ENCODE results near the gene CANX. TPM values are rescaled to one million over a fixed set of nuclear protein-coding genes. Genes with fewer than 3 reads are reported as not detected.
A peak's percentile ranks its signal among the peaks of the same experiment; 100 is the strongest.

The CANX gene
- total RNA-seq, 1 donor from 2014 or later, result 403 TPM

DNA sequence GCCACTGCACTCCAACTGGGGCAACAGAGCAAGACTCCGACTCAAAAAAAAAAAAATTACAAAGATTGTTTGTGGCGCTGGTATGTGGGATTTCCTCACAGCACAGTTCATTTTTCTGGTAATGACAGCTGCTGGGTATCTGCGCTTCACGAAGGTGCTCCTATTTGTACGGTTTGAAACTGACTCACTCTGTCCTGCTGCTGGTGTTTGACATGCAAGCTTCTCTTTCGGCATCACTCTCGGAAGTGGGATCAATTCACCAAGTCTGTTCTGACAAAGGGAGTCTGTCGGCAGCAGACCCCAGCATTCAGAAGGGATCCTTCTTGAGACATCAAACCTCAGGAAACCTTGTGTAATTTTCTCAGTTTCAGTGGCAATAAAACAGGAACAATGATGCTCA, 60.2 kb downstream of the CANX start:
- DNase-seq (ENCODE audit: low spot score), result no peak
- Histone ChIP-seq H3K79me2 (ENCODE audit: low read depth) (peaks cover 97% of the 10 kb centered on the region), H4K20me1 (ENCODE audit: low read depth) (peaks cover 97% of the 10 kb centered on the region)

DNA sequence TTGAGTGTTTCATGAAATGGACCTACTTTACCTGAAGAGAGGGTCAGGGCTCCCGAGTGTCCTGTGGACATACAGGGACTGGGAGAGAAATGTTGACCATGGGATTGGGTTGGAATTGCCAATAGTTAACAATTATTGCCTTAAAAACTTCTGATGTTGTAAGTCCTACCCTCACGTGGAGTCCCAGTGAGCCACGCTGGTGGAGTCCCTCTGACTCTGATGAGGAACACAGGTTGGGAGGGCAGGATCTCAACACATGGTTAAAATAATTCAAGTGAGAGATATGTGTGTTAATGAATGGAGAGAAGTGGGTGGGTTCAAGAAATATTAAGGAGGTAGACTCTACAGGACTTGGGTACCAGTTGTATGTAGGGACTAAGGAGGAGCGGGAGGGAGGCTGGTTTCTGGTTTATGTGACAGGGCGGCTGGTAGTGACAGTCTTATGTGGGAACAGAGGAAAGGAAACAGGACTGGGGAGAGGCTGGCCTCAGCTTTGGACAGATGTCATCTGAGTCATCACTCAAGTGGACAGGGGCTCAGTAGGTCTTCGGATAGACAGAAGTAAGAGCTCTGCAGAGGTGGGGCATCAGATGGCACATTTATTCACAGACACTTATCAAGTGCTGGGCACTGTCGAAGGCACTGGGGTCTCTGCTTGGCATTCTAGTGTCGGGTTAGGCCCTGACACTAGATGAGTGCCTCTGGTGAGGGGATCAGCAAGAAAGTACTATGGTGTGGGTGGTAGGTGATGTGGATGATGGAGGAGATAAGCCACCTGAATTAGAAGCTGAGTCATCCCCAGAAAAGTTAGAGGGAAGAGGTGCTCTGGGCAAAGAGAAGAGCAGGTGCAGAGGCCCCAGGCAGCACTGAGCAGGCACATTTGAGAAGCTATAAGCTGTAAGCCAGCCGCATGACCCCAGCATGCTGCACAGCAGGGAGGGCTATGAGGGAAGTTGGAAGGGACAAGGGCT, 61.1 kb downstream of the CANX start:
- H3K4me1 Mint-ChIP-seq, result peaks cover 43% of the 10 kb centered on the region
- Histone ChIP-seq H3K27me3 (no peaks in the 10 kb centered on the region), H3K36me3 (no peaks in the 10 kb centered on the region), H2AFZ (replicated peaks) (no peak overlapping the region), H3K9ac (no peak overlapping the region), H3K4me1 (peaks cover 4% of the 10 kb centered on the region), H3K79me2 (ENCODE audit: low read depth) (peaks cover 97% of the 10 kb centered on the region), H3K4me3 (no peak overlapping the region), H4K20me1 (ENCODE audit: low read depth) (peaks cover 97% of the 10 kb centered on the region), H3K9me3 (ENCODE audit: low read depth) (no peaks in the 10 kb centered on the region), H3K4me2 (no peak overlapping the region), H3K27ac (no peak overlapping the region), H3F3A (ENCODE audit: low read depth) (peaks cover 15% of the 10 kb centered on the region)
- H3K9me3 Mint-ChIP-seq, result no peaks in the 10 kb centered on the region
- DNase-seq (ENCODE audit: low spot score), result no peak
- peaks cover 4% of the 10 kb centered on the region for H3K27me3 Mint-ChIP-seq (ENCODE audit: insufficient read depth, low read depth)
- no peak overlapping the region for H3K27ac Mint-ChIP-seq
- peaks cover 7% of the 10 kb centered on the region for H3K36me3 Mint-ChIP-seq
- TF ChIP-seq EZH2 (IDR thresholded peaks at IDR 0.05) (no peak), EZH2phosphoT487 (IDR thresholded peaks at IDR 0.05) (no peak)
- TF ChIP-seq, protein P1, sequence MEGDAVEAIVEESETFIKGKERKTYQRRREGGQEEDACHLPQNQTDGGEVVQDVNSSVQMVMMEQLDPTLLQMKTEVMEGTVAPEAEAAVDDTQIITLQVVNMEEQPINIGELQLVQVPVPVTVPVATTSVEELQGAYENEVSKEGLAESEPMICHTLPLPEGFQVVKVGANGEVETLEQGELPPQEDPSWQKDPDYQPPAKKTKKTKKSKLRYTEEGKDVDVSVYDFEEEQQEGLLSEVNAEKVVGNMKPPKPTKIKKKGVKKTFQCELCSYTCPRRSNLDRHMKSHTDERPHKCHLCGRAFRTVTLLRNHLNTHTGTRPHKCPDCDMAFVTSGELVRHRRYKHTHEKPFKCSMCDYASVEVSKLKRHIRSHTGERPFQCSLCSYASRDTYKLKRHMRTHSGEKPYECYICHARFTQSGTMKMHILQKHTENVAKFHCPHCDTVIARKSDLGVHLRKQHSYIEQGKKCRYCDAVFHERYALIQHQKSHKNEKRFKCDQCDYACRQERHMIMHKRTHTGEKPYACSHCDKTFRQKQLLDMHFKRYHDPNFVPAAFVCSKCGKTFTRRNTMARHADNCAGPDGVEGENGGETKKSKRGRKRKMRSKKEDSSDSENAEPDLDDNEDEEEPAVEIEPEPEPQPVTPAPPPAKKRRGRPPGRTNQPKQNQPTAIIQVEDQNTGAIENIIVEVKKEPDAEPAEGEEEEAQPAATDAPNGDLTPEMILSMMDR (IDR thresholded peaks at IDR 0.05), result no peak
- H3K4me3 Mint-ChIP-seq, result no peak overlapping the region

More for the DNA sequence above, 60.2 kb downstream of the CANX start:
- TF ChIP-seq EZH2 (IDR thresholded peaks at IDR 0.05) (no peak), EZH2phosphoT487 (IDR thresholded peaks at IDR 0.05) (no peak)
- TF ChIP-seq, protein P1 (IDR thresholded peaks at IDR 0.05), result no peak
- peaks cover 15% of the 10 kb centered on the region for H3F3A ChIP-seq (ENCODE audit: low read depth)
- Mint-ChIP-seq H3K36me3 (peaks cover 7% of the 10 kb centered on the region), H3K9me3 (no peaks in the 10 kb centered on the region), H3K4me3 (no peak overlapping the region), H3K27ac (no peak overlapping the region), H3K4me1 (peaks cover 48% of the 10 kb centered on the region), H3K27me3 (ENCODE audit: insufficient read depth, low read depth) (peaks cover 4% of the 10 kb centered on the region)
- H3K9me3 ChIP-seq (ENCODE audit: low read depth), result no peaks in the 10 kb centered on the region
- no peak overlapping the region for H3K9ac ChIP-seq
- H3K27ac ChIP-seq, result no peak overlapping the region
- peaks cover 4% of the 10 kb centered on the region for H3K4me1 ChIP-seq
- H2AFZ ChIP-seq (replicated peaks), result no peak overlapping the region
- no peak overlapping the region for H3K4me2 ChIP-seq
- no peaks in the 10 kb centered on the region for H3K36me3 ChIP-seq
- no peak overlapping the region for H3K4me3 ChIP-seq
- H3K27me3 ChIP-seq, result no peaks in the 10 kb centered on the region

DNA sequence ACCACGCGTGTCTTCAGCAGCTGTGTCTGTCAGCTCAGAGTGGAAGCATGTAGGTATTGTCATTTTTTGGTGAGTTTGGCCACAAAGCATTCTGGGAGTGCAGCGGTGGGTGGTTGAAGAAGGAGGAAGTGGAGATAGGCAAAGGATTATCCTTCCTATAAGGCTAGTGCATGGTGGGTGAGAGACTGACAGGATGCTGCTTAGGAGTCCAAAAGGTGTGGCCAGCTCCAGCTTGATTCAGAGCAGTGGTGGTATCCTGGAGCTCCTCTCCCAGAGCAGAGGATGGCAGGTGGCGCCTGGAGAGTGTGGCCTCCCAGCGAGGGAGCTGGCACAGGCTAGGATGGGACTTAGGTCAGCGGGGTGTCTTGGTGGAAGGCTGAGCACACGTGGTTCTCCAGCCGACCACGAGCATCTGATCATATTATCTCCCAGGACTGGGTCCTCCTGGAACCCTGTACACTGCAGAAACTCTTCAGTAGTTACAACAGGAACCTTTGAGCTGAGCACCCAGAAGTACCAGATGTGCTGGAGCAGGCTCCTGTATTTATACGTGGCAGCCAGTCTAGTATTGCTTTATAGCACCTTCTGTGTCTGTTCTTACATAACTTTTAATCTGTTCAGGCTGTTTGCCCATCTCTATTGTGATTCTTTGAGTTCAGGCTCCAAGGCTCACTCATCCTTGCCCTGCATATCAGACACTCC, 63.5 kb downstream of the CANX start:
- H3K27me3 Mint-ChIP-seq (ENCODE audit: insufficient read depth, low read depth), result peaks cover 4% of the 10 kb centered on the region
- Histone ChIP-seq H3K9ac (no peak overlapping the region), H3K4me3 (no peak overlapping the region), H2AFZ (replicated peaks) (no peak overlapping the region), H3F3A (ENCODE audit: low read depth) (peaks cover 15% of the 10 kb centered on the region), H3K27ac (peak overlapping the region; percentile 56), H3K79me2 (ENCODE audit: low read depth) (peaks cover 97% of the 10 kb centered on the region), H4K20me1 (ENCODE audit: low read depth) (peaks cover 97% of the 10 kb centered on the region), H3K4me2 (no peak overlapping the region), H3K36me3 (no peaks in the 10 kb centered on the region), H3K4me1 (peaks cover 4% of the 10 kb centered on the region), H3K9me3 (ENCODE audit: low read depth) (no peaks in the 10 kb centered on the region), H3K27me3 (no peaks in the 10 kb centered on the region)
- H3K9me3 Mint-ChIP-seq, result no peaks in the 10 kb centered on the region
- no peak for TF ChIP-seq EZH2phosphoT487 (IDR thresholded peaks at IDR 0.05)
- TF ChIP-seq EZH2 (IDR thresholded peaks at IDR 0.05), result no peak
- TF ChIP-seq, protein P1 (IDR thresholded peaks at IDR 0.05), result no peak
- H3K36me3 Mint-ChIP-seq, result peaks cover 6% of the 10 kb centered on the region
- H3K4me3 Mint-ChIP-seq, result no peak overlapping the region
- peak overlapping the region; percentile 44 for H3K27ac Mint-ChIP-seq
- no peak for DNase-seq (ENCODE audit: low spot score)
- H3K4me1 Mint-ChIP-seq, result peaks cover 57% of the 10 kb centered on the region
